HG02571 (cell line): ENCODE results near the gene NINL.
"Not testable (repeated sequence)": the region's sequence is repeated elsewhere in the genome, so short reads cannot be mapped to it uniquely, and the experiment has no call there.

Experiments
- ATAC-seq: cut with Tn5 transposase; IDR thresholded peaks from one replicate; pipeline ENCODE4 v1.9.1; 2021; ENCODE audit warnings: mild to moderate bottlenecking, moderate library complexity; ENCODE audit not compliant: unreplicated experiment

Gene NINL

DNA sequence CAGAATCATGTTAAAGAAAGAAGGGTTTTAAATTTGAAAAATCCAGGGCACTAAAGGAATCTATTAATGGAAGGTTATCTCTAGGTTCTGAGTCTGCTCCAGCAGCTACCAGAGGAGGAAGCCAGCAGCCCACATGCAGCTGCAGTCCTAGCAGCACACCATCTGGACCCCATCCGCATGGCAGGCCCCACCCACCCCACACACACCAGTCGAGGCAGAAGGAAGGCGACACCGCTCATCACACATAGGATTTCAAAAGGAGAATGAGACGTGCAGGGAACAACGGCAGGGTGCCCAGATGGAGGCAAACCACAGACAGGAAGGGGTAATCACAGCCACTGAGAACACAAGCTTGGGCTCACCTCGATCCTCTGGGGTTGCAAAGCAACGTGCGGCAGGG, 99.0 kb downstream of the NINL start:
- no peak for ATAC-seq

DNA sequence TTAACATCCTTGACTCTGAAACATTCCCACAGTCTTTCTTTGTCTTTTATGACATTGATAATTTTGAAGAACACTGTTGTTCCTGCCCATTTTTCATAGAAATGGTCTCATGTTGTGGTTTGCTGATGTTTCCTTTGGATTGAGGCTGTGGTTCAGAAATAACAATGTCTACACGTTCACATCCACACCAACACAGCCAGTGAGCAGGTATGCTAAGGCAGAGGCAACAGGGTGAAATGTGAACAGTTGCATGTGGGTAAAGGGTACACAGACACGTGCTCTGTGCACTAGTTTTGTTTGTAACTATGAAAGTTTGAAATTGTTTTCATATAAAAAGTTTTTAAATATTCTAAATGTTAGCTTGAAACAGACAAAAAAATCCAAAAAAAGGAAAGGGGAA, 99.5 kb downstream of the NINL start:
- no peak for ATAC-seq

- no peak for ATAC-seq
Measured at GRCh38 chr20:25484911-25485511, 100.3 kb downstream of the NINL start.

DNA sequence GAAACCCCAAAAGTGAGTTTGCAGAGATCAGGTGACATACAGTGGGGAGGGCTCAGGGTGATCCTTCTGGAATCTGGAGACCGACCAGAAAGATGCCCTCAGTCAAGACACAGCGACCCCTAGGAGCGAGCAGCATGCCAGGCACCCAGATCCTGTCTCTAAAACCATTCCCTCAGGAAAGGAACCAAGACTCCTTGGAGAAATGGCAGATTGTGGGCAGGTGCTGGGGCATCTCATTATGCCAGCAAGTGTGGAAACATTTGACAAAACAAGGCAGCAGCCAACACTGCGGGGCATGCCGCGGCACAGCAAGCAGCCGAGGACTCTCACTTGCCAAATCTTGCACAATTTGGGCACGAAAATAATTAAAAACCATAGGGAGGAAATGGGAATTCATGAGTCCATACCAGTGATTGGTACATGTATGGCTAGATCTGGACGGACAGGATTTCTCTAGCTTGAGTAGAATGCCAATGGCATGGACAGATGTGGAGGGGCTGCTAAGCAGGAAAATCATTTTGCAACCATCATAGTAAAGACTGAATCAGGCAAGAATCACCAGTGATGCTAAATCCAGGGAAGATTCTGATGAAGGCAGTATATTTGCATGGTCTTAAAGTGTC, 101.0 kb downstream of the NINL start:
- no peak for ATAC-seq

DNA sequence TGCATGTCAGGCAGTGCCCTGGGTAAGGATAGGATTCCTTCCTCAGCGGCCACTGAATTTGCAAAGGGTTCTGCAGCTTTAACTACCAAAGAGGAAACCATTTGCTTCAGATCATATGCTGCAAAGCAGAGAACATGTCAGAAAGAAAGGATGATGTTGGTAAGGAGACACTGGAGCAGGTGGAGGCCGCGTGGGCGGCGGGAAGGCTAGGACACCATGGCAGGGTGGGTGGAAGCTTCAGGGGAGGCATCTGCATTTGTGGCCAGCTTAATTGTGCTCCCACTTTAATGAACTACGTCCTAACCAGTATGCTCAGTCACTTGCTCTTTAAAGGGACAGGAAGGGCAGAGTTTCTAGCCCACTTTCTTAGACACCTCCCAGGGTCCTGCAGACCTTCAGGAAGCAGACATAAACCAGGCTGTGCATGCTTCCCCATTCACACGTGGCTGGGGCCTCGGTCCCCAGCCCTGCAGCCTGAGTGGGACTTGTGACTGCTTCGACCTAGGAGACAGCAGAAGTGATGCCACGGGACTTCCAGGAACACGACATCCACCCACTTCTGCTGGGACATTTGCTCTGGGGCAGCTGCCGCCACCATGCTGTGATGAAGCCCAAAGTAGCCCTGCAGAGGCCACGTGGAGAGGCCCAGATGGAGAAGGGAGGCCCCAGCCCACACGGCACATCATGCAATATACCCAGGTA, 101.7 kb downstream of the NINL start:
- no peak for ATAC-seq

- ATAC-seq, result no peak
Measured at GRCh38 chr20:25481918-25482253, 103.4 kb downstream of the NINL start.

GRCh38 chr20:25481235-25481917, 104.0 kb downstream of the NINL start:
- ATAC-seq, result no peak

- ATAC-seq, result no peak
Measured at GRCh38 chr20:25480797-25481196, 104.5 kb downstream of the NINL start.

GRCh38 chr20:25480156-25480555, 105.2 kb downstream of the NINL start:
- ATAC-seq, result no peak

DNA sequence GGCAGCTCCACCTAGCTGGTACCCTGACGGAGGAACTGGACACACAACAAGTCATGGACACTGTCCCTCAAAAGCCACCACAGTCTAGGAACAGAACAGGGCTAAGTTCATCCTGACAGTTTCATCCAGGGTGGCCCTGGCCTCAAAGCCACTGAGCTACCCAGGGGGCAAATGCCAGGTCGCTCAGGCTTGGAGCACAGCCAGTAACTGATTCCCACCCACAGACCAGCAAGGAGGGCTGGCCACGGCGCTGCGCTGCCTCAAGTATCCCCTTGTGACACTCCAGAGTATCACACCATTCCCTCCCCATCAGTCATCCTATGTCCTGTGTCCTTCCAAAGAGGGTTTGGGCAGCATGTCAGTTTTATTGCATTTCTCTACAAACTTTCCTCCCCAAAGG, 105.7 kb downstream of the NINL start:
- no peak for ATAC-seq

GRCh38 chr20:25478889-25479568, 106.3 kb downstream of the NINL start:
- no peak for ATAC-seq

GRCh38 chr20:25477014-25477882, 108.1 kb downstream of the NINL start:
- ATAC-seq, result no peak

DNA sequence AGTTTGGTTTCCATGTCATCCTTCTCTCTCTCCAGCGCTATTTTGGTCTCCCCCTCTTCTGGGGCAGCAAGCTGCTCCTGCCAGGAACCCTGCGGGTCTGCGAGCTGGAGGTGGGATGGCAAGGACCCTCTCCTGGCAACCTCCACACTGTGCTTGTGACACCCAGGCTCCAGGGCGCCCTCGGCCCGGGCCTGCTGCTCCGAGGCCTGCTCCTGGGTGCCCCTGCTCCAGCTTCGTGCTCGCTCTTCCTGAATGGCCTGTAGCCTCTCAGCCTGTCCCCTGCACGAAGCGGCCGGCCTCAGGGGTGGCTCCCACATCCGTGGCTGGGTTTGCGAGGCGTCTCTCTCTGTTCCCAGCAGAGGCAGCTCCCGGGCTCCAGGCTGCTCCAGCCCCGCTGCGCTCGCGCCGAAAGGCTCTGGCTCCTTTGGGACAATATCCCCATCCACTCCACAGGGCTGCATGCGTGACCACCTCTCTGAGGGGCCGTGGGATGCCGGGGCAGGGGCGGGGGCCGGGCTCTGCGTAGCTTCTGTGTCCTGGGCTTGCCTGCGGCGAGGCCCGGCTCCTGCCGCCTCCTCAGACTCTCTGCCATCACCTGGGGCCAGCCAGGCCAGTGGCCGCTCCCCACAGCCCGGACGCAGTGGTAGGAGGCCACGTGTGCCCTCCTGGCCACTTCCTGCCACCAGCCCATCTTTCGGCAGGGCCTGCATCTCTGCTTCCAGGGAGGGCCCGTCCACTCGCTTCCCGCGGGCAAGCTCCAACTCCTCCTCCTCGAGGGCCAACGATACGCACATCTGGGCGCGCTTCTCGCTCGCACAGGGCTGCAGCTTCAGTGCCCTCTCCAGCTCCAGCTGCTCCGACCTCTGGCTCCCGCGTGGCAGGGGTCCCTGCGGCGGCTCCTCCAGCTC, 109.0 kb downstream of the NINL start:
- ATAC-seq, result no peak

DNA sequence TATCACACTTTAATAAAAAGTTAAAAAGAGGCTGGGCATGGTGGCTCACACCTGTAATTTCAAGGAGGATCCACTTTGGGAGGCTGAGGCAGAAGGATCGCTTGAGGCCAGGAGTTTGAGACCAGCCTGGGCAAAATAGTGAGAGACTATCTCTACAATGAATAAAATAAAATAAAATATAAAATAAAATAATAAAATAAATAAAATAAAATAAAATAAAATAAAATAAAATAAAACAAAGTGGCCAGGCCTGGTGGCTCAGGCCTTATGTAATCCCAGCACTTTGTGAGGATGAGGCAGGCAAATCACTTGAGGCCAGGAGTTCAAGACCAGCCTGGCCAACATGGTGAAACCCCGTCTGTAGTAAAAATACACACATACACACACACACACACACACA, 112.0 kb downstream of the NINL start:
- ATAC-seq, result not testable (repeated sequence)

- no peak for ATAC-seq
Measured at GRCh38 chr20:25471020-25471419, 114.3 kb downstream of the NINL start.

- no peak for ATAC-seq
Measured at GRCh38 chr20:25470045-25470444, 115.3 kb downstream of the NINL start.

GRCh38 chr20:25469558-25469957, 115.8 kb downstream of the NINL start:
- ATAC-seq, result no peak

DNA sequence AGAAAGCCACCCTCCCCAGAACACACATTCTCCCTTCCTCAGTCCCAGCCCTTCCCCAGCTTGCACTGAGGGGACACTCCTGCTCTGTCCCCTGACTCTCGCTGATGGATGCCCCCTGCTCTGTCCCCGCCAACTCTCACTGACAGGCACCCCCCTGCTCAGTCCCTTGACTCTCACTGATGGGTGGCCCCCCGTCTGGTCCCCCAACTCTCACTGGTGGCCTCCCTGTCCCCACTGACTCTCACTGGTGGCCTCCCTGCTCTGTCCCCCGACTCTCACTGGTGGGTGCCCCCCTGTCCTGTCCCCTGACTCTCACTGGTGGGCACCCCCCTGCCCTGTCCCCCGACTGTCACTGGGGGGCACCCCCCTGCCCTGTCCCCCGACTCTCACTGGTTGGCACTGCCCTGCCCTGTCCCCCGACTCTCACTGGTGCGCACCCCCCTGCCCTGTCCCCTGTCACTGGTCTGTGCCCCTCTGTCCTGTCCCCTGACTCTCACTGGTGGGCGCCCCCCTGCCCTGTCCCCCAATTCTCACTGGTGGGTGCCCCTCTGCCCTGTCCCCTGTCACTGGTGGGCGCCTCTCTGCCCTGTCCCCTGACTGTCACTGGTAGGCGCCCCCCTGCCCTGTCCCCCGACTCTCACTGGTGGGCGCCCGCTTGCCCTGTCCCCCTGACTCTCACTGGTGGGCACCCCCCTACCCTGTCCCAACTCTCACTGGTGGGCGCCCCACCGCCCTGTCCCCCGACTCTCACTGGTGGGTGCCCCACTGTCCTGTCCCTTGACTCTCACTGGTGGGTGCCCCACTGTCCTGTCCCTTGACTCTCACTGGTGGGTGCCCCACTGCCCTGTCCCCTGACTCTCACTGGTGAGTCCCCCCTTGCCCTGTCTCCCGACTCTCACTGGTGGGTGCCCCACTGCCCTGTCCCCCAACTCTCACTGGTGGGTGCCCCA, 116.9 kb downstream of the NINL start:
- no peak for ATAC-seq
